ENCODE results near the gene YARS1.

YARS1 gene

GRCh38 chr1:32801096-32801715 is 16.0 kb downstream of the YARS1 start:
- H3K27ac ChIP-seq (ENCODE audit: low read length, poor library complexity, severe bottlenecking), result peak overlapping the region; percentile 61
- WGBS, result 95% methylated on average over 9 of the region's 9 CpGs
- H2BK5ac ChIP-seq (ENCODE audit: low read depth, low read length, poor library complexity, severe bottlenecking), result no peak overlapping the region
- no peak overlapping the region for H3K23ac ChIP-seq (ENCODE audit: low read length in 2 of 2)
- peaks cover 16% of the 10 kb centered on the region for H3K4me1 ChIP-seq (ENCODE audit: control insufficient read depth, insufficient read depth, low read depth, low read length)
- no peak overlapping the region for H2BK12ac ChIP-seq (ENCODE audit: low read length in 2 of 2)
- no peak overlapping the region for H2AK5ac ChIP-seq (ENCODE audit: low read length, severe bottlenecking)
- peaks cover 11% of the 10 kb centered on the region for H3K79me1 ChIP-seq (replicated peaks; ENCODE audit: low read length, poor library complexity, severe bottlenecking)
- no peak overlapping the region for H3K9ac ChIP-seq (ENCODE audit: low read length)
- no peaks in the 10 kb centered on the region for H3K9me3 ChIP-seq (ENCODE audit: control insufficient read depth, low read length)
- DNase-seq, result peak; percentile 31
- no peak overlapping the region for H3K4ac ChIP-seq (ENCODE audit: low read depth in 1 of 2, low read length in 2 of 2)
- H3K4me2 ChIP-seq (ENCODE audit: low read length, poor library complexity, severe bottlenecking), result no peak overlapping the region
- H4K8ac ChIP-seq (ENCODE audit: low read length), result no peak overlapping the region
- no peak overlapping the region for H2AFZ ChIP-seq (ENCODE audit: low read depth, low read length)
- H2BK120ac ChIP-seq (ENCODE audit: low read depth, low read length), result no peak overlapping the region
- H3K36me3 ChIP-seq (ENCODE audit: control insufficient read depth in 1 of 2, insufficient read depth in 2 of 2, low read depth in 1 of 2, low read length in 2 of 2), result peaks cover 27 to 66% of the 10 kb centered on the region in 2 experiments
- H3K4me3 ChIP-seq (ENCODE audit: insufficient read depth in 1 of 2, low read depth in 1 of 2, low read length in 2 of 2), result no peak overlapping the region
- no peak overlapping the region for H3K14ac ChIP-seq (ENCODE audit: low read length in 2 of 2)
- no peaks in the 10 kb centered on the region for H3K27me3 ChIP-seq (ENCODE audit: control insufficient read depth in 1 of 2, insufficient read depth in 1 of 2, low read length in 2 of 2)
- H3K18ac ChIP-seq (ENCODE audit: low read depth in 1 of 2, low read length in 2 of 2), result no peak overlapping the region
- no peak overlapping the region for H4K91ac ChIP-seq (ENCODE audit: low read length)
- H2BK15ac ChIP-seq (ENCODE audit: low read depth, poor library complexity, severe bottlenecking), result no peak overlapping the region

GRCh38 chr1:32798679-32799416 is 18.3 kb downstream of the YARS1 start:
- Histone ChIP-seq H3K36me3 (ENCODE audit: control insufficient read depth in 1 of 2, insufficient read depth in 2 of 2, low read depth in 1 of 2, low read length in 2 of 2) (peaks cover 24 to 72% of the 10 kb centered on the region in 2 experiments), H3K4me1 (ENCODE audit: control insufficient read depth, insufficient read depth, low read depth, low read length) (peaks cover 18% of the 10 kb centered on the region), H2AFZ (ENCODE audit: low read depth, low read length) (no peak overlapping the region), H3K14ac (ENCODE audit: low read length in 2 of 2) (no peak overlapping the region), H3K9me3 (ENCODE audit: control insufficient read depth, low read length) (no peaks in the 10 kb centered on the region), H3K79me1 (replicated peaks; ENCODE audit: low read length, poor library complexity, severe bottlenecking) (peaks cover 10% of the 10 kb centered on the region), H3K4me3 (ENCODE audit: insufficient read depth in 1 of 2, low read depth in 1 of 2, low read length in 2 of 2) (no peak overlapping the region), H4K91ac (ENCODE audit: low read length) (no peak overlapping the region), H3K23ac (ENCODE audit: low read length in 2 of 2) (no peak overlapping the region), H2BK5ac (ENCODE audit: low read depth, low read length, poor library complexity, severe bottlenecking) (peak overlapping the region; percentile 84), H2BK120ac (ENCODE audit: low read depth, low read length) (no peak overlapping the region), H3K4ac (ENCODE audit: low read depth in 1 of 2, low read length in 2 of 2) (no peak overlapping the region), H3K4me2 (ENCODE audit: low read length, poor library complexity, severe bottlenecking) (peak overlapping the region; percentile 13), H3K27me3 (ENCODE audit: control insufficient read depth in 1 of 2, insufficient read depth in 1 of 2, low read length in 2 of 2) (no peaks in the 10 kb centered on the region), H2BK12ac (ENCODE audit: low read length in 2 of 2) (no peak overlapping the region), H3K18ac (ENCODE audit: low read depth in 1 of 2, low read length in 2 of 2) (no peak overlapping the region), H2BK15ac (ENCODE audit: low read depth, poor library complexity, severe bottlenecking) (no peak overlapping the region), H3K27ac (ENCODE audit: low read length, poor library complexity, severe bottlenecking) (peak overlapping the region; percentile 91), H2AK5ac (ENCODE audit: low read length, severe bottlenecking) (peak overlapping the region; percentile 98), H3K9ac (ENCODE audit: low read length) (no peak overlapping the region), H4K8ac (ENCODE audit: low read length) (no peak overlapping the region)
- no peak for DNase-seq
- 91% methylated on average over 6 of the region's 8 CpGs for WGBS

GRCh38 chr1:32798191-32798590 is 19.0 kb downstream of the YARS1 start:
- Histone ChIP-seq H2AK5ac (ENCODE audit: low read length, severe bottlenecking) (peak overlapping the region; percentile 98), H2AFZ (ENCODE audit: low read depth, low read length) (no peak overlapping the region), H3K14ac (ENCODE audit: low read length in 2 of 2) (no peak overlapping the region), H3K4me3 (ENCODE audit: insufficient read depth in 1 of 2, low read depth in 1 of 2, low read length in 2 of 2) (no peak overlapping the region), H3K79me1 (replicated peaks; ENCODE audit: low read length, poor library complexity, severe bottlenecking) (peaks cover 10% of the 10 kb centered on the region), H2BK15ac (ENCODE audit: low read depth, poor library complexity, severe bottlenecking) (no peak overlapping the region), H2BK120ac (ENCODE audit: low read depth, low read length) (no peak overlapping the region), H3K9me3 (ENCODE audit: control insufficient read depth, low read length) (no peaks in the 10 kb centered on the region), H3K4me2 (ENCODE audit: low read length, poor library complexity, severe bottlenecking) (peak overlapping the region; percentile 23), H3K4me1 (ENCODE audit: control insufficient read depth, insufficient read depth, low read depth, low read length) (peaks cover 18% of the 10 kb centered on the region), H2BK12ac (ENCODE audit: low read length in 2 of 2) (no peak overlapping the region), H3K27me3 (ENCODE audit: control insufficient read depth in 1 of 2, insufficient read depth in 1 of 2, low read length in 2 of 2) (no peaks in the 10 kb centered on the region), H3K4ac (ENCODE audit: low read depth in 1 of 2, low read length in 2 of 2) (no peak overlapping the region), H3K36me3 (ENCODE audit: control insufficient read depth in 1 of 2, insufficient read depth in 2 of 2, low read depth in 1 of 2, low read length in 2 of 2) (peaks cover 24 to 75% of the 10 kb centered on the region in 2 experiments), H3K18ac (ENCODE audit: low read depth in 1 of 2, low read length in 2 of 2) (no peak overlapping the region), H3K9ac (ENCODE audit: low read length) (no peak overlapping the region), H3K23ac (ENCODE audit: low read length in 2 of 2) (no peak overlapping the region), H4K8ac (ENCODE audit: low read length) (no peak overlapping the region), H2BK5ac (ENCODE audit: low read depth, low read length, poor library complexity, severe bottlenecking) (peak overlapping the region; percentile 92), H3K27ac (ENCODE audit: low read length, poor library complexity, severe bottlenecking) (peak overlapping the region; percentile 91), H4K91ac (ENCODE audit: low read length) (no peak overlapping the region)
- no peak for DNase-seq
- 100% methylated on average over 4 of the region's 4 CpGs for WGBS

GRCh38 chr1:32797456-32797855 is 19.7 kb downstream of the YARS1 start:
- H3K36me3 ChIP-seq (ENCODE audit: control insufficient read depth in 1 of 2, insufficient read depth in 2 of 2, low read depth in 1 of 2, low read length in 2 of 2), result peaks cover 17 to 73% of the 10 kb centered on the region in 2 experiments
- DNase-seq, result no peak
- no peaks in the 10 kb centered on the region for H3K27me3 ChIP-seq (ENCODE audit: control insufficient read depth in 1 of 2, insufficient read depth in 1 of 2, low read length in 2 of 2)
- H3K23ac ChIP-seq (ENCODE audit: low read length in 2 of 2), result no peak overlapping the region
- no peak overlapping the region for H3K4me2 ChIP-seq (ENCODE audit: low read length, poor library complexity, severe bottlenecking)
- H3K79me1 ChIP-seq (replicated peaks; ENCODE audit: low read length, poor library complexity, severe bottlenecking), result peaks cover 7% of the 10 kb centered on the region
- H3K18ac ChIP-seq (ENCODE audit: low read depth in 1 of 2, low read length in 2 of 2), result no peak overlapping the region
- no peak overlapping the region for H2BK15ac ChIP-seq (ENCODE audit: low read depth, poor library complexity, severe bottlenecking)
- peak overlapping the region; percentile 98 for H2AK5ac ChIP-seq (ENCODE audit: low read length, severe bottlenecking)
- H3K14ac ChIP-seq (ENCODE audit: low read length in 2 of 2), result no peak overlapping the region
- H2BK12ac ChIP-seq (ENCODE audit: low read length in 2 of 2), result no peak overlapping the region
- H2BK5ac ChIP-seq (ENCODE audit: low read depth, low read length, poor library complexity, severe bottlenecking), result no peak overlapping the region
- H3K4me3 ChIP-seq (ENCODE audit: insufficient read depth in 1 of 2, low read depth in 1 of 2, low read length in 2 of 2), result no peak overlapping the region
- H3K27ac ChIP-seq (ENCODE audit: low read length, poor library complexity, severe bottlenecking), result peak overlapping the region; percentile 91
- peaks cover 18% of the 10 kb centered on the region for H3K4me1 ChIP-seq (ENCODE audit: control insufficient read depth, insufficient read depth, low read depth, low read length)
- H4K91ac ChIP-seq (ENCODE audit: low read length), result no peak overlapping the region
- WGBS, result 100% methylated on average over 1 of the region's 1 CpG
- H2AFZ ChIP-seq (ENCODE audit: low read depth, low read length), result no peak overlapping the region
- no peak overlapping the region for H2BK120ac ChIP-seq (ENCODE audit: low read depth, low read length)
- H3K4ac ChIP-seq (ENCODE audit: low read depth in 1 of 2, low read length in 2 of 2), result no peak overlapping the region
- H4K8ac ChIP-seq (ENCODE audit: low read length), result no peak overlapping the region
- no peaks in the 10 kb centered on the region for H3K9me3 ChIP-seq (ENCODE audit: control insufficient read depth, low read length)
- H3K9ac ChIP-seq (ENCODE audit: low read length), result no peak overlapping the region
